DOHH2 (cell line): Measurements from ENCODE around the gene NDRG3.

Experiments
- H3F3A ChIP-seq: fragments of 200-600 bp; sonication (generic), shearing (Covaris generic); 2 replicates; pipeline ENCODE4 v1.6.0; 2016; ENCODE audit warnings: antibody characterized with exemption, mild to moderate bottlenecking; ENCODE audit not compliant: control insufficient read depth, insufficient read depth
- H3K27ac ChIP-seq: fragments of 200-600 bp; sonication (generic); 2 replicates; pipeline ENCODE4 v1.5.1; 2014; ENCODE audit warnings: low read depth, mild to moderate bottlenecking, low read length, moderate library complexity
- H3K27me3 ChIP-seq: fragments of 200-600 bp; sonication (generic); 2 replicates; pipeline ENCODE4 v1.6.1; 2014; ENCODE audit warnings: mild to moderate bottlenecking, low read length, mixed read lengths; ENCODE audit not compliant: control insufficient read depth
- H3K36me3 ChIP-seq: fragments of 200-600 bp; sonication (generic); 2 replicates; pipeline ENCODE4 v1.6.1; 2014; ENCODE audit warnings: mild to moderate bottlenecking, low read length, moderate library complexity, mixed read lengths; ENCODE audit not compliant: control insufficient read depth
- H3K4me1 ChIP-seq: fragments of 200-600 bp; sonication (generic); 2 replicates; pipeline ENCODE4 v1.6.1; 2014; ENCODE audit warnings: mild to moderate bottlenecking, low read length, mixed read lengths; ENCODE audit not compliant: control insufficient read depth
- H3K4me2 ChIP-seq: fragments of 200-600 bp; sonication (generic); 2 replicates; pipeline ENCODE4 v1.6.0; 2014; ENCODE audit warnings: mild to moderate bottlenecking, low read length, moderate library complexity
- H3K4me3 ChIP-seq: fragments of 200-600 bp; sonication (generic); 2 replicates; pipeline ENCODE4 v1.5.1; 2014; ENCODE audit warnings: mild to moderate bottlenecking, low read length, mixed read lengths
- H3K79me2 ChIP-seq: fragments of 200-600 bp; sonication (generic); 2 replicates; pipeline ENCODE4 v1.6.1; 2014; ENCODE audit warnings: mild to moderate bottlenecking, low read length, mixed read lengths; ENCODE audit not compliant: control insufficient read depth
- H3K9me2 ChIP-seq: fragments of 200-600 bp; sonication (generic); replicated peaks from 2 replicates; pipeline ENCODE4 v1.6.1; 2014; ENCODE audit warnings: mild to moderate bottlenecking, low read length, mixed read lengths; ENCODE audit not compliant: control insufficient read depth
- H3K9me3 ChIP-seq: fragments of 200-600 bp; sonication (generic); 2 replicates; pipeline ENCODE4 v1.6.1; 2014; ENCODE audit warnings: antibody characterized with exemption, low read length, mixed read lengths; ENCODE audit not compliant: control insufficient read depth, insufficient read depth
- H4K20me1 ChIP-seq: fragments of 200-600 bp; sonication (generic); 2 replicates; pipeline ENCODE4 v1.6.0; 2014; ENCODE audit warnings: low read depth, mild to moderate bottlenecking, antibody characterized with exemption, low read length, moderate library complexity; ENCODE audit not compliant: control insufficient read depth, insufficient read depth
- CTCF ChIP-seq: fragments of 200-600 bp; sonication (generic); IDR thresholded peaks from one replicate; pipeline ENCODE4 v1.5.1; 2014; ENCODE audit warnings: antibody characterized with exemption, mild to moderate bottlenecking, low read depth, low read length; ENCODE audit not compliant: poor library complexity, severe bottlenecking
- EZH2phosphoT487 ChIP-seq: fragments of 200-600 bp; sonication (generic); IDR thresholded peaks from 2 replicates; pipeline ENCODE4 v1.6.1; 2017; ENCODE audit warnings: borderline replicate concordance, mild to moderate bottlenecking, antibody characterized with exemption, low read length, moderate library complexity, mixed read lengths

NDRG3 gene

GRCh38 chr20:36742558-36742957, 3.3 kb downstream of the NDRG3 start:
- TF ChIP-seq CTCF (no peak), EZH2phosphoT487 (no peak)
- H4K20me1 ChIP-seq, result no peaks in the 10 kb centered on the region
- H3F3A ChIP-seq, result peaks cover 10% of the 10 kb centered on the region; the same call in 1 of the 2 replicates
- H3K27me3 ChIP-seq, result no peaks in the 10 kb centered on the region
- H3K27ac ChIP-seq, result no peak overlapping the region
- H3K9me2 ChIP-seq, result no peaks in the 10 kb centered on the region
- peaks cover 3% of the 10 kb centered on the region for H3K79me2 ChIP-seq
- H3K4me3 ChIP-seq, result no peak overlapping the region
- H3K9me3 ChIP-seq, result no peaks in the 10 kb centered on the region
- H3K4me2 ChIP-seq, result no peak overlapping the region
- no peaks in the 10 kb centered on the region for H3K36me3 ChIP-seq
- H3K4me1 ChIP-seq, result peaks cover 18% of the 10 kb centered on the region

GRCh38 chr20:36741072-36741471, 4.8 kb downstream of the NDRG3 start:
- Histone ChIP-seq H3K9me2 (no peaks in the 10 kb centered on the region), H3K4me2 (no peak overlapping the region), H3K79me2 (peaks cover 3% of the 10 kb centered on the region), H3F3A (peaks cover 10% of the 10 kb centered on the region; the same call in 1 of the 2 replicates), H3K4me1 (peaks cover 11% of the 10 kb centered on the region), H3K27ac (no peak overlapping the region), H4K20me1 (no peaks in the 10 kb centered on the region), H3K36me3 (no peaks in the 10 kb centered on the region), H3K9me3 (no peaks in the 10 kb centered on the region), H3K27me3 (no peaks in the 10 kb centered on the region), H3K4me3 (no peak overlapping the region)
- TF ChIP-seq EZH2phosphoT487 (no peak), CTCF (no peak)

- H3K4me3 ChIP-seq, result no peak overlapping the region
- TF ChIP-seq EZH2phosphoT487 (no peak), CTCF (no peak)
These were observed 8.7 kb downstream of the NDRG3 start for GRCh38 chr20:36737183-36737499.

More at GRCh38 chr20:36737183-36737499, 8.7 kb downstream of the NDRG3 start:
- H3K36me3 ChIP-seq, result no peaks in the 10 kb centered on the region
- no peak overlapping the region for H3K27ac ChIP-seq
- no peaks in the 10 kb centered on the region for H3K4me1 ChIP-seq
- H3K9me2 ChIP-seq, result no peaks in the 10 kb centered on the region
- H3K9me3 ChIP-seq, result no peaks in the 10 kb centered on the region
- H3K79me2 ChIP-seq, result no peaks in the 10 kb centered on the region
- H3K27me3 ChIP-seq, result no peaks in the 10 kb centered on the region
- H3F3A ChIP-seq, result peaks cover 3% of the 10 kb centered on the region; the same call in 1 of the 2 replicates
- H4K20me1 ChIP-seq, result no peaks in the 10 kb centered on the region
- H3K4me2 ChIP-seq, result no peak overlapping the region
